GM19099 (cell line): ENCODE measurements around the gene TCOF1.

Experiments
- POLR2A ChIP-seq: IDR thresholded peaks from 3 replicates; pipeline ENCODE4 v1.6.1; 2011; ENCODE audit warnings: low read depth; ENCODE audit not compliant: insufficient read length; ENCODE audit errors: extremely low read depth

Gene TCOF1

DNA sequence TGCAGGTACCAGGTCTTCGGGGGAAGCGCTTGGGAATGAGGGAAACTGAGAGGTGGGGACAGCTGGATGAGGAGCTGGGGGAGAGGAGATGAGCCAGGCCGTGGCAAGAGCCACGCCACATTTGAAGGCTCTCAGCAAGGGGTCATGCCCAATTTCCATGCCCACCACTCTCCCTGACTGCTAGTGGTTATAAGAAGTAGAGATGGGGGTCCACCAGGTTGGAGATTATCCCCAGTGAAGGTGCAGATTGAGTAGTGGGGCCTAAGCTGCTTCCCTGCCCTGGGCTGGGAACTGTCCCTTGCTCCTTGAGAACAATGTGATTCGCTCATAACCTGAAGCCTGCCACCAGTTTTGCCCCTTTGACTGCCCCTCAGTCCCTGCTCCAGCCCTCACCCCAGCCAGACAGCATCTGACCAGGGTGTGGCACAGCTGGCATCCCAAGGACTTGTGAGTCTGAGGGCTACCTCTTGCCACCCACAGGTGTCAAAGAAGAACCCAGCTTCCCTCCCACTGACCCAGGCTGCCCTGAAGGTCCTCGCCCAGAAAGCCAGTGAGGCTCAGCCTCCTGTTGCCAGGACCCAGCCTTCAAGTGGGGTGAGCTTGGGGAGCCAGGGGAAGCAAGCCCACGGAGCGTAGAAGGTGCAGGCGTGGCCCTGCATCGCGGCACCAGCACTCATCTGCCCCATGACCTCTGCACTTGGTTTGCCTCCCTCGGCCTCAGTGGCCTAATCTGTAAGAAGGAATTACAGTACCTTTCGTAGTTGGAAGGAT, 33.8 kb downstream of the TCOF1 start:
- TF ChIP-seq POLR2A = no peak

DNA sequence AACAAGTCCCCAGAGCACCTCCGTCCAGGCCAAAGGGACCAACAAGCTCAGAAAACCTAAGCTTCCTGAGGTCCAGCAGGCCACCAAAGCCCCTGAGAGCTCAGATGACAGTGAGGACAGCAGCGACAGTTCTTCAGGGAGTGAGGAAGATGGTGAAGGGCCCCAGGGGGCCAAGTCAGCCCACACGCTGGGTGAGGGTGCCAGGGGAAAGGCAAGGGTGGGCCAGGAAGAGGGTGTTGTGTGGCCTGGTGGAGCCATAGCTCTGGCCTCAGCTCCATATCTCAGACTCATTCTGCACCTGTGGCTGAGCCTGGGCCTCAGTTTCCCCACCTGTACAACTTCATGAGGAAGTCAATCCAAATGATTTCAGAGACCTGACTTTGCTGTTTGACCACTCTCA, 34.5 kb downstream of the TCOF1 start:
- no peak for TF ChIP-seq POLR2A

DNA sequence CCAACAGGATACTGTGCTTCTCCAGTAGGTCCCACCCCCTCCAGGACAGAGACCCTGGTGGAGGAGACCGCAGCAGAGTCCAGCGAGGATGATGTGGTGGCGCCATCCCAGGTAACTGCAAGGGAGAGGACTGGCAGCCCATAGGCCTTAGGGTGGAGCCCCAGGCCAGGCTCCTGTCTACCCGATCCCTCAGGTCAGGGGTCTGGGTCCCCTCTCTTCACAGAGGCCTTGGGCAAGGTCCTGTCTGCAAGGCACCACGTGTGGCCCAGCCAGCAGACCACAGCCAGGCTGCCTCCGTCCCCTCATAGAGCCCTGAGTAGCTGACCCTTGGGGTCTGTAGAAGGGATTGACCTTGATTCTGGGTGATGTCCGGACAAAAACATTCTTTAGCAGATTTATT, 35.2 kb downstream of the TCOF1 start:
- TF ChIP-seq POLR2A = no peak

DNA sequence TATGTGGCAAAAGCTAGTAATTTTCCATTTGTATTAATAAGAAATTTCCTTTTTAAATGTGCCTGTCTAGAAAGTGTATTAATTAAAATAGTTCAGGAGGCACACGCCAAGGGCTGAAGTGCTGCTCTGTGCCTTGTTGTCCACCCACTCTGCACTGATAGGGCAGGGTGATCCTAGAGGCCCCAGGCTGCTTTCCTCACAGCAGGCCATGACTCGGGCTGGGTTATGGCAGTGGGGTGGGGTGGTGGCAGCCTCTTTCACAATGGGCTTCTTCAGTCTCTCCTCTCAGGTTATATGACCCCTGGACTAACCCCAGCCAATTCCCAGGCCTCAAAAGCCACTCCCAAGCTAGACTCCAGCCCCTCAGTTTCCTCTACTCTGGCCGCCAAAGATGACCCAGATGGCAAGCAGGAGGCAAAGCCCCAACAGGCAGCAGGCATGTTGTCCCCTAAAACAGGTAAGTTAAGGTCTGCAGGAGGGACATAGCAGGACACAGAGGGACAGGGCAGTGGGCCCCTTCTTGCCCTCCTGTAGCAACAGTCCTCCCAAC, 35.7 kb downstream of the TCOF1 start:
- TF ChIP-seq POLR2A = no peak

DNA sequence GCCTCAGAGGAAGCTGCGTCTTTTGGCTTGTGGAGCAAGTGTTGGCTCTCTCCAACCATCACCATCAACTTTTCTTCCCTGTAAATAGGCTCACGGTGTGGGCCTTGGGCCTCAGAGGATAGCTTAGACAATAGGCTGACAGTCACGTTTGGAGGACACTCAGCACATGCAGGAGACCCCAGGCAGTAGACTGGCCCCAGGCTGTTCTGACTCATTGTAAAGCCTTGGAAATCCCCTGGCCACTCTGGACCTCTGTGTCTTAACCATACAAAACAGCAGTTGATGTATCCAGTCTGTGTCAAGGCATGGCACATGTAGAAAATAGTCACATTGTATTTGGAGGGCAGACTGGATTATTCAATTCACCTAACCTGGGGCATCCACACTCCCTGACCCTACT, 36.6 kb downstream of the TCOF1 start:
- no peak for TF ChIP-seq POLR2A

DNA sequence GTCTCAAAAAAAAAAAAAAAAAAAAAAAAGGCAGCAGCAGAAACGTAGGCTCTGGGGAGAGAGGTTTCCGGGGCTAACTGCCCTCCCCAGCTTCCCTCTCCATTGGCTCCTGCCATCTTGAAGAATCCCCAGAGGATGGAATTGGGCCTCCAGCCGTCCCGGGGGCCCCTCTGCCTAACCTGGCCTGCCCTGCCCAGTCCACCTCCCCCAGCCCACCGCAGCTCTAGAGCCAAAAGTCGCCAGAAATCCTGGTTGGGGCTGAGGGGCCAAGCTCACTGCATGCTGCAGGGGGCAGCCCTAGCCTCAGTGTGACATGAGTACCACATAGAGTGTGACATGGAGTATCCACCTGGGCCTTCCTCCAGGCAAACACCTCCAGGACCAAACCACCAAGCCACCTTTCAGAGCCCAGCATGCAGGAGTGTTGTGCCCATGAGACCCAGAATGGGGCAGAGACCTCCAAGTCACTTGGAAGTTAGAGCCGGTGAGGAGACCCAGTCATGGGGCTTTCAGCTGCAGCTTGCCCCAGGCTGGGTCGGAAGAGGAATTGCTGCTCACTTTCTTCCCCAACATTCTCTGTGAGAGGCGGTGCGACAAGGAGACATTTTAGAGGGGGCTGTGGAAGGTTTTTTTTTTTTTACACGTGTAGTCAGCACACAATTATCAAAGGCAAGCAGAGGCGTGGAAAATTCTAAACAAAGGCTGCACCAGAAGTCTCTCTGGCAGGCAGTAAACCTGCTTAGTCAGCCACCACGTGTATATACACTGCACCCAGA, 37.6 kb downstream of the TCOF1 start:
- no peak for TF ChIP-seq POLR2A

DNA sequence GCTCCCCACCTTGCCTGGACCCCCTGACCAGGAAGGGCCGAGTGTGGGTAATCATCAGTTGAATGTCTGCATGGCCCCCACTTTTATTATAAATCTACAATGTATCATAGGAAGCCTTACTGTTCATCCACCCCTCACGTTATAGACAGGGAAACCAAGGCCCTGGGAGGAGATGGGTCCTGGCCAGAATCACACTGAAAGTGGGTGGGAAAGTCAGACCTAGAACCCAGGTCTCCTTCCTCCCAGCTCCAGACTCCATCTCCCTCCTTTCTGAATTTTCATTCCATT, 38.1 kb downstream of the TCOF1 start:
- no peak for TF ChIP-seq POLR2A

DNA sequence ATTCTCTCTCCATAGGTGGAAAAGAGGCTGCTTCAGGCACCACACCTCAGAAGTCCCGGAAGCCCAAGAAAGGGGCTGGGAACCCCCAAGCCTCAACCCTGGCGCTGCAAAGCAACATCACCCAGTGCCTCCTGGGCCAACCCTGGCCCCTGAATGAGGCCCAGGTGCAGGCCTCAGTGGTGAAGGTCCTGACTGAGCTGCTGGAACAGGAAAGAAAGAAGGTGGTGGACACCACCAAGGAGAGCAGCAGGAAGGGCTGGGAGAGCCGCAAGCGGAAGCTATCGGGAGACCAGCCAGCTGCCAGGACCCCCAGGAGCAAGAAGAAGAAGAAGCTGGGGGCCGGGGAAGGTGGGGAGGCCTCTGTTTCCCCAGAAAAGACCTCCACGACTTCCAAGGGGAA, 38.8 kb downstream of the TCOF1 start:
- TF ChIP-seq POLR2A = no peak

DNA sequence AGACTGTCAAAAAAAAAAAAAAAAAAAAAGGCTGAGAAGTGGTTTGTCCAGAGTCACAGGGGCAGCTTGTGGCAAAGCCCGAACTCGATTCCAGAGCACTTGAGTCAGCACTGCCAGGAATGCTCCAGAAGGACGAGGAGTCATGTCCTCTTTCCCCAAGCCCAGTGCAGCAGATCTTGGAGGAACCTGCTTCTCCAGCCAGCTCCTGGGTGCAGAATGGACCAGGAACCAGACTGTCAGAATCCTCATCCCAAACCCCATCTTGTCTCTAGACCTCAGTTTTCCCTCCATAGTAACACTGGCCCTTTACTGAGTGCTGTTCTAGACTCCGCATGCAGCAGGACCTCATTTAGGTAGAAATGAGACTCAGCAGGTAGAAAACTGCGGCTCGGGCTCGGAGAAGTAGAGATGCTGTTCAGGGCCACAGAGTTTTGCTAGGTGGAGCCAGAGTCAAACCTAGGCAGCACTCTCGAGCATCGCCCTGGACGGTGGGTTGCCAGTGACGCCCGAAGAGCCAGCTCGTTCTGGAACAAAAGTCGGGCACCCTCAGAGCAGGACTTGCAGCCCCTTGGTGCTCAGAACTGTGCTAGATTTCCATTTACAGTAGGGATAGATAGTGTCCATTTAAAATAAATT, 39.8 kb downstream of the TCOF1 start:
- TF ChIP-seq POLR2A = no peak

DNA sequence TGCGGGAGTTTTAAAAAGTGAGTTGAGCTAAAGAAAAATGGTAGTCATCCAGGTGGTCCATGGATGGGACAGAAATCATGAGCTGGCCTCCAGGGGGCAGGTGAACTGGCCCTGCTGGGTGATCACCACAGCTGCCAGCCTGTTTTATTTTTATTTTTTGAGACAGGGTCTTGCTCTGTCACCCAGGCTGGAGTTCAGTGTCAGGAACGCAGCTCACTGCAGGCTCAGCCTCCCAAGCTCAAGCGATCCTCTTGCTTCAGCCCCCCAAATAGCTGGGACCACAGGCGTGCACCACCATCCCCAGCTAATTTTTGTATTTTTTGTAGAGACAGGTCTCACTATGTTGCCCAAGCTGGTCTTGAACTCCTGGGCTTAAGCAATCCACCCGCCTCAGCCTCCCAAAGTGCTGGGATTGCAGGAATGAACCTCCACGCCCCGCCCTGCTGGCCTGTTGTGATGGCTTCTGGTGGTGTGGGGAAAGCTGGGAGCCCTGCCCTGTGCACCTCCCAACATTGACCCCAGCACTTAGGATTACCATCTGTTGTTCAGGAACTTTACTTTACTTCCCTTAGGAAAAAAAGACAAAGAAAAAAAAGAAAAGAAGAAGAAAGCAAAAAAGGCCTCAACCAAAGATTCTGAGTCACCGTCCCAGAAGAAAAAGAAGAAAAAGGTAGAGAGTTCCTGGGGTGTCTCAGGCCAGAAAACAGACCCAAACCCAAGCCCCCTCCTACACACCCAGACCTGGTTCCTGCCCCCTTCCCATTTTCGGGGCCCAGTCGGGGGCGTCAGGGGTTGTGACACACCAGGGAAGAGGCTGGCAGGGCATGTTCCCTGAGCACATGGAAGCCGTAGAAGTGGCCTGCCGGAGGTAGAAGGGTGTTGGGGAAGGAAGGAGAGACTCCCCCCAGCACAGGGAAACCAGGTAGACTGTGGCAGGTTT, 40.6 kb downstream of the TCOF1 start:
- TF ChIP-seq POLR2A = no peak

DNA sequence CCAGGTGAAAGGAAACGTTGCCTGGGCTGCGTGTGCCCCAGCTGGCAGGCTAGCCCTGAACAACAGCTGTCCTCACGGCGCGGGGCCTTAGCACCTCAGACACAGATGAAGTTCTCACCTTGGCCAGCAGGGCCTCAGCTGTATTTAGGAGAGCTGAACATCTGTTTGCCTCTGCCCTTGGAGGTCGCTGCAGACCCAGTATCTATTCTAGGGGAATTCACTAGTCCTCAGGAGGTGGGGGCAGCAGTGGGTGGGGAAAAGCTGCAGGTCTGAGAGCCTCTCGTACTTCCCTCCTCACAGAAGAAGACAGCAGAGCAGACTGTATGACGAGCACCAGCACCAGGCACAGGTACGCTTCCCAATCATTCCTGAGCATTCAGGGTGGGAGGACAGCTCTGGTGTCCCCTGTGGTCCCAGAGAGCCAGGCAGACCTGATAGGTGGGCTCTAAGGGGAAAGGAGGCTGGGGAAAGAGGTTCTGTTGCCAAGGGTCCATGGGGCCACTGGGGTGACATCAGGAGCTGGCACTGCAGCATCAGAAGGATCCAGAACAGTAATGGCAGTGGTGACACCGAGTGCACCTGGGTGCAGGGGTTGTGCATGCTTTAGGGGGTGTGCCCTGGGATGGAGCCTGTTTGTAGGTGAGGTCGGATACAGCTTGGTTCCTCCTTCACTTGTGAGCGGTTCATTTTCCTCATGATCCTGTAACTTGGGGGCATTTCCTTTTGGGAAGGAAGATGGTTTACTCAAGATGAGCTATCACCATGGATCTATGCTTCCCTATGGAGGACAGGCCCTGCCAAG, 41.4 kb downstream of the TCOF1 start:
- TF ChIP-seq POLR2A = peak; percentile 68

DNA sequence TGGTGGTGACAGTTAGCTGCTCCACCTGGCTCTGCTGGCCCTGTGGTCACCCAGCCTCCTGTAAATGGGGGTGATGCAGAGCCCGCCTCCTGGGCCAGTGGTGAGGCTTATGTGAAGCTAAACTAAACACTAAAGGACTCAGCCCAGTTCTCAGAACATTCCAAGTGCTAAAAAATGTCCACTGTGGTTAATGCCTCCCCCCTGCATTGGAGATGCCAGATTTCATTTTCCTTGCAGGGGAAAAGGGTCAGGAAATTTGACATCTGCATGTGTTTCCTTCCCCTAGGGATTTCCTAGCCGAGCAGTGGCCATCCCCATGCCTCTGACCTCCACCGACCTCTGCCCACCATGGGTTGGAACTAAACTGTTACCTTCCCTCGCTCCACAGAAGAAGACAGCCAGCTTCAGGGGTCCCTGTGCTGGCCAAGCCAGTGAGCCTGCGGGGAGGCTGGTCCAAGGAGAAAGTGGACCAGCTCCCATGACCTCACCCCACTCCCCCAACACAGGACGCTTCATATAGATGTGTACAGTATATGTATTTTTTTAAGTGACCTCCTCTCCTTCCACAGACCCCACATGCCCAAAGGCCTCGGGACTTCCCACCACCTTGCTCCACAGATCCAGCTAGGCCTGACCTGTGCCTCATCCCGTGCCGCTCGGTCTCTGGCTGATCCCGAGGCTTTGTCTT, 42.2 kb downstream of the TCOF1 start:
- TF ChIP-seq POLR2A = peak; percentile 52

DNA sequence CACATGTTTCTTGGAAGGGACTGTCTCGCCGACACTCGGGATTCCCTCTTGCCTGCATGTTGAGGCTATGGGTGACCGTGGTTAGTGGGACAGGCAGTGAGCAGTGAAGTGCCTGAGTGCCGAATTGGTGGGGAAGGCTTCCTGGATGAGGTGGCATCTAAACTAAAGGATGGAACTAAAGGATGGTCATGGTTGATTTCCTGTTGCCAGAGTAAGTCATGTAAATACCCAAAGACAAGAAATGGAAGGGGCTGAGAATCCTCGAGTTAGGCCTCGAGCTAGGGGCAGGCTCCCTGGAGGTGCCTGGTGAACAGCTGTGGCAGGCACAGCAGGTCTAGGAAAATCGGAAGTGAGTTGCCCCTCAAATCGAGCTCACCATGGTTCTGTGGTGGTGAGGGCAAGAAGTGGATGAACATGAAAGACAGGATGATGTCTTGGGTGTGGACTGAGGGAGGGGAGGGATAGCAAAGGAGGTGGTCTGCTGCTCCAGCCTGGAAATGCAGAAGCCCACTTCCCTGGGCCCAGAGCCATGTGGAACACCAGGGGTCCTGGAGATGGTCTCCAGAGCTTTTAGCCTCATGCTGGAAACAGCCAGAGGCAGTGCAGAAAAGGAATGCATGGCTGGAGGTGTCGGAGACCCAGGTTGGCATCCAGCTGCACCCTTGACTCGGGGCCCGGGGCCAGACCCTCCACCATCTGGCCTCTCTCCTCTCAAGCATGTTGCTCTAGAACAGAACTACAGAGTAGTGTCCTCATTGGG, 43.0 kb downstream of the TCOF1 start:
- TF ChIP-seq POLR2A = peak; percentile 76
